ENCODE results near the gene AGBL3. TPM values are rescaled to one million over a fixed set of nuclear protein-coding genes. Genes with fewer than 3 reads are reported as not detected.

The AGBL3 gene
- total and polyA plus RNA-seq, 2 of the 8 experiments (the other 6 are each of a cell fraction or from before 2014, with no cell fraction given): 1.1 to 1.9 TPM

DNA sequence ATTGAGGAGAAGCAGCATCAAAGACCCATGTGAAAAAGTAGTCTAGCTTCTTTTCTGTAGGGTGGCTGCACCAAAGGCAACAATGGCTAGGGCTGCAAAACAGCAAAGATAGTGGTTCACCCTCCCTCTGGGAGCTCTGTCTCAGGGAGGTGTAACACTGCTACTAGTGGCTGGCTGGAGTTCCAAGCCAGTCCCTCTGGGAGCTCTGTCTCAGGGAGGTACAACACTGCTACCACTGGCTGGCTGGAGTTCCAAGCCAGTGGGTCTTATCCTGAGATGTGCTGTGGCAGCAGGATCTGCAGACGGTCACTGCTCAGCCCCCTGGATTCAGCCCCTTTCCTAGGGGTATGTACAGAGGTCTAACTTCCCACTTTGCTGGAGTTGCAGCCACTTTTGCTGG is 123.7 kb downstream of the AGBL3 start:
- Histone ChIP-seq H3K79me1 (ENCODE audit: low read depth, low read length) (no peaks in the 10 kb centered on the region), H3K27me3 (replicated peaks in 1 of 4; ENCODE audit: control insufficient read depth in 3 of 4, extremely low read depth in 1 of 4, insufficient read depth in 3 of 4, low read length in 3 of 4) (no peaks in the 10 kb centered on the region), H3K4me1 (replicated peaks in 1 of 4; ENCODE audit: control insufficient read depth in 3 of 4, insufficient read depth in 4 of 4, low read length in 3 of 4) (no peaks in the 10 kb centered on the region), H3K4me2 (ENCODE audit: insufficient read depth in 1 of 2, low read depth in 2 of 2, low read length in 2 of 2) (no peak overlapping the region), H3K36me3 (ENCODE audit: control insufficient read depth in 2 of 4, insufficient read depth in 4 of 4, low read length in 3 of 4) (no peaks in the 10 kb centered on the region), H2BK15ac (ENCODE audit: low read length) (no peak overlapping the region), H2BK5ac (ENCODE audit: low read depth, low read length) (no peak overlapping the region; the same call in 1 of the 2 replicates), H3K27ac (ENCODE audit: low read depth, low read length) (no peak overlapping the region), H3K9ac (replicated peaks in 1 of 4; ENCODE audit: extremely low read depth in 1 of 4, low read depth in 3 of 4, low read length in 3 of 4) (no peak overlapping the region), H3K79me2 (ENCODE audit: control insufficient read depth in 1 of 2, insufficient read depth in 2 of 2, low read length in 2 of 2) (no peaks in the 10 kb centered on the region), H3K14ac (ENCODE audit: insufficient read length) (no peak overlapping the region), H2AFZ (ENCODE audit: low read length) (no peak overlapping the region), H2BK12ac (ENCODE audit: low read depth, low read length) (no peak overlapping the region), H3K23me2 (ENCODE audit: low read depth, low read length) (no peaks in the 10 kb centered on the region), H2BK20ac (ENCODE audit: low read length) (no peak overlapping the region), H2AK5ac (ENCODE audit: low read depth, low read length) (no peak overlapping the region), H3K18ac (ENCODE audit: extremely low read depth, low read length) (no peak overlapping the region), H4K20me1 (replicated peaks in 1 of 2; ENCODE audit: control insufficient read depth in 1 of 2, insufficient read depth in 2 of 2, low read length in 2 of 2) (no peaks in the 10 kb centered on the region), H4K91ac (replicated peaks; ENCODE audit: insufficient read length, low read length) (no peak overlapping the region), H3K56ac (replicated peaks; ENCODE audit: insufficient read length, low read depth, low read length) (no peak overlapping the region), H4K8ac (ENCODE audit: extremely low read depth, insufficient read depth, low read length) (no peak overlapping the region; the same call in 1 of the 2 replicates), H3K9me3 (ENCODE audit: insufficient read depth in 2 of 2, low read depth in 1 of 2, low read length in 1 of 2) (no peaks in the 10 kb centered on the region), H3K4ac (replicated peaks; ENCODE audit: insufficient read length, low read depth, low read length) (no peak overlapping the region), H2BK120ac (replicated peaks; ENCODE audit: low read depth, low read length) (no peak overlapping the region), H4K5ac (ENCODE audit: insufficient read length, low read depth, low read length) (no peak overlapping the region), H3K23ac (ENCODE audit: insufficient read length) (no peak overlapping the region), H3K4me3 (ENCODE audit: extremely low read depth in 1 of 4, insufficient read depth in 2 of 4, low read depth in 3 of 4, low read length in 4 of 4) (no peak overlapping the region)
- DNase-seq (ENCODE audit: low read depth in 1 of 2, low spot score in 2 of 2) (no peak), FAIRE-seq (no peak)
- WGBS, 2 experiments (ENCODE audit: extremely low coverage in 1 of 2, insufficient coverage in 1 of 2, insufficient read length in 1 of 2, insufficient replicate concordance in 2 of 2, low coverage in 1 of 2, low lambda C conversion rate in 2 of 2, missing lambda C conversion rate in 1 of 2): 73% methylated on average over 1 of the region's 1 CpG; no CpG with 5 or more reads in 1 of the 2 experiments
- CTCF ChIA-PET (ENCODE audit: partially characterized antibody): interaction anchor here (0.8 to 1.1 kb wide), 4 partner anchors 39 to 386 kb away, joined by 3 to 5 read pairs (median 4); no protein-coding TSS in a partner anchor
- POLR2A ChIA-PET (ENCODE audit: partially characterized antibody): interaction anchor here (1.4 kb wide), 1 partner anchor 122 kb away, joined by 3 read pairs; no protein-coding TSS in a partner anchor
- no peak for TF ChIP-seq KDM1A (IDR thresholded peaks at IDR 0.05; ENCODE audit: borderline replicate concordance, low read length)
- TF ChIP-seq CTCF (IDR thresholded peaks at IDR 0.05; ENCODE audit: control extremely low read depth in 1 of 3, insufficient read depth in 1 of 3, low read depth in 1 of 3, low read length in 3 of 3): peak in 2 of 3 experiments; percentile 7 to 37; a peak in 3 of 4 replicates
- TF ChIP-seq CBX8 (IDR thresholded peaks at IDR 0.05; ENCODE audit: borderline replicate concordance, low read depth, low read length): no peak
- peak; percentile 20 to 41; a peak in 3 of 4 replicates for TF ChIP-seq RAD21 (IDR thresholded peaks at IDR 0.05 in 1 of 2, conservative IDR thresholded peaks at IDR 0.05 in 1 of 2; ENCODE audit: low read depth in 2 of 2, low read length in 2 of 2)

Measured in H1 (cell line).